Measurements from ENCODE around the gene PRDM16.

DNA sequence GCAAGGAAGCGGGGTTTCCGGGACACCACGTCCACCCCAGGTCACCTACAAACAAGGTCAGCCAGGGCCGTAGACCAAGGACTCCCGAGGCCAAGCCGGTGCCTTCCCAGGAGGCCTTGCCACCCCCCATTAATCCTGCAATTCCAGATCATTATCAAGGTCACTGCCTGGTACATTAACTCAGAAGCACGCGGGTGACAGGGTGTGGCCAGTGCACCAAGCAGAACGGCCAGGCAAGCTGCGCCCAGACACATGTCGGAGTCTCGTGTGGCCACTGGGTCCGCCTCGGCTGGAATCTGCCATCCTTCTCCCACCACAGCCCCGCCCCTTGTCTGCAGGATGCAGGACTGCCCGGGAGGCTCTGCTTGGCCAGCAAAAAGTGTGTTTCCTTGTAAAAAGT is 144.7 kb downstream of the PRDM16 start:
- TF ChIP-seq, protein P1, sequence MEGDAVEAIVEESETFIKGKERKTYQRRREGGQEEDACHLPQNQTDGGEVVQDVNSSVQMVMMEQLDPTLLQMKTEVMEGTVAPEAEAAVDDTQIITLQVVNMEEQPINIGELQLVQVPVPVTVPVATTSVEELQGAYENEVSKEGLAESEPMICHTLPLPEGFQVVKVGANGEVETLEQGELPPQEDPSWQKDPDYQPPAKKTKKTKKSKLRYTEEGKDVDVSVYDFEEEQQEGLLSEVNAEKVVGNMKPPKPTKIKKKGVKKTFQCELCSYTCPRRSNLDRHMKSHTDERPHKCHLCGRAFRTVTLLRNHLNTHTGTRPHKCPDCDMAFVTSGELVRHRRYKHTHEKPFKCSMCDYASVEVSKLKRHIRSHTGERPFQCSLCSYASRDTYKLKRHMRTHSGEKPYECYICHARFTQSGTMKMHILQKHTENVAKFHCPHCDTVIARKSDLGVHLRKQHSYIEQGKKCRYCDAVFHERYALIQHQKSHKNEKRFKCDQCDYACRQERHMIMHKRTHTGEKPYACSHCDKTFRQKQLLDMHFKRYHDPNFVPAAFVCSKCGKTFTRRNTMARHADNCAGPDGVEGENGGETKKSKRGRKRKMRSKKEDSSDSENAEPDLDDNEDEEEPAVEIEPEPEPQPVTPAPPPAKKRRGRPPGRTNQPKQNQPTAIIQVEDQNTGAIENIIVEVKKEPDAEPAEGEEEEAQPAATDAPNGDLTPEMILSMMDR (conservative IDR thresholded peaks at IDR 0.05): no peak
- no peak for TF ChIP-seq ZFX (IDR thresholded peaks at IDR 0.05)

All from C4-2B (cell line).